Osteocyte (in vitro differentiated cells): ENCODE results near the gene CRACR2A. TPM values are rescaled to one million over a fixed set of nuclear protein-coding genes. Genes with fewer than 3 reads are reported as not detected.

Experiments used
- DNase-seq: peaks from one replicate; pipeline ENCODE4 v3.0.0; 2021; ENCODE audit warnings: mixed read lengths; ENCODE audit not compliant: unreplicated experiment; ENCODE audit errors: extremely low spot score
- H3K27ac Mint-ChIP-seq: one replicate; pipeline ENCODE4 v1.8.0; 2021; ENCODE audit warnings: mild to moderate bottlenecking, mixed read lengths; ENCODE audit not compliant: unreplicated experiment
- H3K27me3 Mint-ChIP-seq: one replicate; pipeline ENCODE4 v1.8.0; 2021; ENCODE audit warnings: mixed read lengths; ENCODE audit not compliant: unreplicated experiment
- H3K36me3 Mint-ChIP-seq: one replicate; pipeline ENCODE4 v1.8.0; 2021; ENCODE audit warnings: mixed read lengths; ENCODE audit not compliant: unreplicated experiment
- H3K4me1 Mint-ChIP-seq: one replicate; pipeline ENCODE4 v1.8.0; 2021; ENCODE audit warnings: mixed read lengths; ENCODE audit not compliant: unreplicated experiment
- H3K4me3 Mint-ChIP-seq: one replicate; pipeline ENCODE4 v1.8.0; 2021; ENCODE audit warnings: mild to moderate bottlenecking, moderate library complexity, mixed read lengths; ENCODE audit not compliant: unreplicated experiment
- H3K9me3 Mint-ChIP-seq: one replicate; pipeline ENCODE4 v1.8.0; 2021; ENCODE audit warnings: mixed read lengths; ENCODE audit not compliant: unreplicated experiment
- CTCF ChIP-seq: fragments of 200-600 bp; sonication (generic); IDR thresholded peaks from 2 replicates; pipeline ENCODE4 v1.5.0; 2021; ENCODE audit warnings: antibody characterized with exemption, mild to moderate bottlenecking, moderate library complexity
- total RNA-seq: library from RNA; stranded (reverse); gene quantifications from 2 replicates; pipeline ENCODE4 v1.2.1, GENCODE V29; 2021

Gene CRACR2A
- total RNA-seq, 1 donor from 2014 or later = 0.13 TPM

DNA sequence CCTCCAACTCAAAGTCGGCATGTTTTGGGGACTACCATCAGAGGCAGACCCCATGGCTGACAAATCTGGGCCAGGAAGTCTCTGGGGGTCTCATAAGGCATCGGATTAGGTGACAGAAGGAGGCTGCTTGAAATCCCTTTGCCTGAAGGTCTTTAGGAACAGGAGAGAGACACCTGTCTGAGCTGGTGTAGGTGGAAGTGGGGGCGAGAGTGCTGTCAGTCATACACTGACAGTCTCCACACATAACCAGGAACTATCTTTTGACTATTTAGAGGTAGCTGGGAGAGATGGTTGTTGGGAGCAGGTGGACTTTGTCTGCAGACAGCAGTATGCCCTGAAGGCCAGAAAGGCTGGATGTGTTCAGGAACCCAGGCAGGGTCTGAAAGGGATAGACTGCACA lies 163.2 kb downstream of the CRACR2A start:
- H3K36me3 Mint-ChIP-seq = no peaks in the 10 kb centered on the region
- no peaks in the 10 kb centered on the region for H3K4me1 Mint-ChIP-seq
- H3K4me3 Mint-ChIP-seq = no peak overlapping the region
- no peak for TF ChIP-seq CTCF
- DNase-seq = no peak
- no peak overlapping the region for H3K27ac Mint-ChIP-seq
- no peaks in the 10 kb centered on the region for H3K9me3 Mint-ChIP-seq
- no peaks in the 10 kb centered on the region for H3K27me3 Mint-ChIP-seq

DNA sequence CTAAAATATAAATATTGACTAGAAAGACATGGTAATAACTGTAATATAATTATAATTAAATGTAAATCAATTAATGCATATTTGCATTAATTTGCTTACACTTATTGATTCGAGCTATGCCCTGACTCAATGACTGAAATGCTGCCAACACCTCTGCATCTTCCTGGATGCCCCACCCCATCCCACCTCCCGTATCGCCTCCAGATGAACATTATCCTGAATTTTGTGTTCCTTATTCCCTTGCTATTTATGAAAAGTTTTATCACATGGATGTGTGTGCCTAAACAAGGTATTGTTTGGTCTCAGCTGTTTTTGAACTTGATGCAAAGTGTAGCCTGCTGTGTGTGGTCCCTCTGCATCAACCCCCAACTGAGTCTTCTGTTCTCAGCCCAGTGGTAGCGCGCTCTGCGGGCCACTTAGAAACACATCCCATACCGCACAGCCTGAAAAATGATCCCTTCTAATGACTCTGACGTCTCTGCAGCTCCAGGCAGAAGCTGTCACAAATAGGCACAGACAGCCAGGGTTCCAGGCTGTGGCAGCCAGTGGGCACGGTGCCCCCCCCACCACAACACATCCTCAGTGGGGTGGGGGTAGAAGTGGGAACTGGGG lies 165.4 kb downstream of the CRACR2A start:
- no peak for DNase-seq
- Mint-ChIP-seq H3K4me3 (no peak overlapping the region), H3K27me3 (no peaks in the 10 kb centered on the region), H3K27ac (no peak overlapping the region), H3K4me1 (no peaks in the 10 kb centered on the region), H3K36me3 (no peaks in the 10 kb centered on the region), H3K9me3 (peaks cover 11% of the 10 kb centered on the region)
- no peak for TF ChIP-seq CTCF

DNA sequence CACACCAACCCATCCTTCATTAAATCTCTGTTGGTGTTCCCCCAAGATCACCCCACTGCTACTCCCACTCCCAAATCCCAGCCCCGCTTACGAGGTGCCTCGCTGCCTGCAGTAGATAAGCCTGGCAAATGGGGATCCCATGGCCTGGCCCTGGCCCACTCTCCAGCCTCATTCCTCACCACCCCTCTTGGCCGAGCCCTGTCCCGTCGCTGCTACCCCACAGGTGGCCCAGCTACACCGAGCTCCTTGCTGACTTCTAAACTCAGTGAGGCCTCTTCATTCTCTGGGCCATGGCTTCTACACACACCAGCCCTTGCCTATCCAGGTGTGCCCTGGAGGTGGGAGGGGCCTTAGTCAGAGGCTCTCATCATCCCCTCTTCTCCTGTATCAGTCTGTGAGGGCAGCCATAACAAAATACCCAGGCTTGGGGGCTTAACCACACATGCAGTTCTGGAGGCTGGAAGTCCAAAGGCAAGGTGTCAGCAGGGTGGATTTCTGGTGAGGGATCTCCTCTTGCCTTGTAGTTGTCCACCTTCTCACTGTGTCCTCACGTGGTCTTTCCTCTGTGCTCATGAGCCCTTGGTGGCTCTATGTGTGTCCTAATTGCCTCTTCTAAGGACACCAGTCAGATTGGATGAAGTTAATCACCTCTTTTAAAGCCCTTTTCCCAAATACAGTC lies 169.1 kb downstream of the CRACR2A start:
- no peak overlapping the region for H3K4me3 Mint-ChIP-seq
- H3K36me3 Mint-ChIP-seq = no peaks in the 10 kb centered on the region
- H3K27me3 Mint-ChIP-seq = no peaks in the 10 kb centered on the region
- H3K27ac Mint-ChIP-seq = no peak overlapping the region
- no peak for TF ChIP-seq CTCF
- peaks cover 11% of the 10 kb centered on the region for H3K9me3 Mint-ChIP-seq
- DNase-seq = no peak
- H3K4me1 Mint-ChIP-seq = no peaks in the 10 kb centered on the region

DNA sequence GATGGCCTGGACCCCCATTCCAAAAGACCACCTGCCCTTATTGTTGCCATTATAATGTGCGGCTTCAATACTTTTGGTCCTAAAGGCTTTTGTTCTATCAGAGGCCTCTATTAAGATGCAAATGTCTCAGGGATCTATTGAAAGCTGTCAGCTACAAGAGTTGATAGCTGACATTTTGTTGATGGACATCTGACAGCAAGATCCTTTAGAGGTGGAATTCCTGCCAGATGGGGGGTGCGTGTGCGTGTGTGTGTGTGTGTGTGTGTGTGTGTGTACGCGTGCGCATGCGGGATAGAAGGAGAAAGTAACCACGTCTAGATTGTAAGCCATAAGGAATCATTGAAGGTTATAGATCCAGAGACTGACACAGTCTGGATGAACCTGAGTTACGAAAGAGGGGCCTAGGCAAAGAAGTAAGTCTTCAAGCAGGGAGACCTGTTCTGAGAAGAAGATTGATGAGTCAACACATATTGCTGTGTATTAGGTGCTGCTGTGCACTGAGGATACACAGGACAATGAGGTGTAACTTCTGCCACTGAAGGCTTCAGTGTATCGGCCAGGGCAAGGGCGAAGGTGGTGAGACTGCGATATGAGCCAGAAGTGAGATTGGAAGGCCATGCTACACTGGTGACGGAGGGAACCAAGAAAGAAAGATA lies 172.7 kb downstream of the CRACR2A start:
- DNase-seq = no peak
- H3K27ac Mint-ChIP-seq = no peak overlapping the region

More for the DNA sequence above, 172.7 kb downstream of the CRACR2A start:
- Mint-ChIP-seq H3K9me3 (peaks cover 11% of the 10 kb centered on the region), H3K27me3 (no peaks in the 10 kb centered on the region), H3K36me3 (no peaks in the 10 kb centered on the region), H3K4me1 (no peaks in the 10 kb centered on the region), H3K4me3 (no peak overlapping the region)
- no peak for TF ChIP-seq CTCF
